ENCODE measurements around the gene APRT.

The APRT gene

DNA sequence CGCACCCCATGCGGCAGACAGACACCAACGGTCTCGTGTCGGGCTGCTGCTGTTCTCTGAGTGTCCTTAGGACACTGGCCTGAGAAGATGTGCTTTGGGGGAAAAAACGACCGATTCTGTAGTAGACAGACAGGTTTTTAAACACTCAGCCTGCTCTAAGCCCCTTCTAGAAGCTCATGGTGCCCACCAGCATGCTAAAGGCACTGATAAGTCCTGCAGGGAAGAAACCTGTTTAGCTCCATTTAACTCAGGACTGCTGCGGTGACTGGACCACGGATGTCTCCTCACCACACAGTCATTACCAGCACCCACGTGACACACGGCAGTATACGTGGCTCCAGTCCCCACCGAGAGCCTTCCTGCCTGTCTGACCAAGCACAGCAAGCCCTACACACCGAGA is 19.1 kb upstream of the APRT start:
- no peak overlapping the region for H3K4me3 ChIP-seq (ENCODE audit: low read length)
- no peak for DNase-seq (ENCODE audit: low read depth)
- TF ChIP-seq, protein P1, sequence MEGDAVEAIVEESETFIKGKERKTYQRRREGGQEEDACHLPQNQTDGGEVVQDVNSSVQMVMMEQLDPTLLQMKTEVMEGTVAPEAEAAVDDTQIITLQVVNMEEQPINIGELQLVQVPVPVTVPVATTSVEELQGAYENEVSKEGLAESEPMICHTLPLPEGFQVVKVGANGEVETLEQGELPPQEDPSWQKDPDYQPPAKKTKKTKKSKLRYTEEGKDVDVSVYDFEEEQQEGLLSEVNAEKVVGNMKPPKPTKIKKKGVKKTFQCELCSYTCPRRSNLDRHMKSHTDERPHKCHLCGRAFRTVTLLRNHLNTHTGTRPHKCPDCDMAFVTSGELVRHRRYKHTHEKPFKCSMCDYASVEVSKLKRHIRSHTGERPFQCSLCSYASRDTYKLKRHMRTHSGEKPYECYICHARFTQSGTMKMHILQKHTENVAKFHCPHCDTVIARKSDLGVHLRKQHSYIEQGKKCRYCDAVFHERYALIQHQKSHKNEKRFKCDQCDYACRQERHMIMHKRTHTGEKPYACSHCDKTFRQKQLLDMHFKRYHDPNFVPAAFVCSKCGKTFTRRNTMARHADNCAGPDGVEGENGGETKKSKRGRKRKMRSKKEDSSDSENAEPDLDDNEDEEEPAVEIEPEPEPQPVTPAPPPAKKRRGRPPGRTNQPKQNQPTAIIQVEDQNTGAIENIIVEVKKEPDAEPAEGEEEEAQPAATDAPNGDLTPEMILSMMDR (IDR thresholded peaks at IDR 0.05; ENCODE audit: insufficient read depth, low read depth, low read length, missing control alignments): no peak

DNA sequence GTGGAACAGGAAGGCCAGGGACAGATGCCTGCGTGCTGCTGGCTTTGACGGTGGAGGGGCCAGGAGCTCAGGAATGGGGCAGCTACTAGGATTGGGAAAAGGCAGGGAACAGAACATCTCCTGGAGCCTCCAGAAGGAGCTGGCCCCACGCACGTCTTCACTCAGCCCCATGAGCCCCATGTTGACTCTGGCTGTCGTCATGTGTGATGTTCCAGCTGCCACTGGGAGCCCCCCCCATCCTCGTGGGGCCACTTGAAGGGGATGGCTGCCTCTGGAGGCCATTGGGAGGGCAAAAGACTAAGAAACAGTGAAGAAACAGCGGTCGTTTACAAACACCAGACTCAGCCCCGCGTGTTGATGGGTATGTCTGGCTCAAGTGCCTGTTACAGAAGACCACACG is 18.5 kb upstream of the APRT start:
- no peak for DNase-seq (ENCODE audit: low read depth)
- H3K4me3 ChIP-seq (ENCODE audit: low read length): no peak overlapping the region
- TF ChIP-seq, protein P1 (IDR thresholded peaks at IDR 0.05; ENCODE audit: insufficient read depth, low read depth, low read length, missing control alignments): no peak

DNA sequence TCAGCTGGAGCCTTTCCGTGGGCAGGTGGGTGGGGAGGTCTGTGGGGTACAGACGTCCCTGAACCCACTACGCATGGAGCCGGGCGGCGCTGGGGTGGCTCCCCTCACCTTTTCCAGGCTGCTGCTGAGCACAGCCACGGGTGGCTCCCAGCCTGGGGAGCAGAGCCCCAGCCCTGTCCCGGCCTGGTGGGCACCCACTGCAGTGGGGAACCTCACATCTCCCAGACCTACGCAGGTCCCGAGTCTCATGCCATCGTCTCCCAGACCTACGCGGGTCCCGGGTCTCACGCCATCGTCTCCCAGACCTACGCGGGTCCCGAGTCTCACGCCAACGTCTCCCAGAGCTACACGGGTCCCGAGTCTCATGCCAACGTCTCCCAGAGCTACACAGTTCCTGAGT is 17.0 kb upstream of the APRT start:
- H3K4me3 ChIP-seq (ENCODE audit: low read length): no peak overlapping the region

DNA sequence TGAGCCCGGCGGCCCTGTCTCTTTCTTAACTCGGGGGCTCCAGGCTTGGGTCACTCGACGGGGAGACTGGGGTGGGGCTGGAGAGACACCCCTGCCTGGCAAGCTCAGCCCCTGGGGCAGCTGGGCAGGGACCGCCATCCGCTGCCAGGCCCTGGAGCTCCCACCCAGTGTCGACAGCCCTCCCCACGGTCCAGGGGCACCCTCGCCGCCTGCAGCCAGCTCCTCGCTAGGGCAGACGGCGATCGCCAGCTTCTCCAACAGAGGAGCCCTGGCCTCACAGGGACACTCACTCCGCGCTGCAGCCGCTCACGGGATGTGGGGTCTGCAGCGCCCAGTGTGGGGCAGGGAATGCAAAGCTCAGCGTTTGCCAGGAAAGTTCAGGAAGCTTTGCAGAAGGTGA is 16.0 kb upstream of the APRT start:
- no peak for DNase-seq (ENCODE audit: low read depth)
- no peak overlapping the region for H3K4me3 ChIP-seq (ENCODE audit: low read length)
- TF ChIP-seq, protein P1 (IDR thresholded peaks at IDR 0.05; ENCODE audit: insufficient read depth, low read depth, low read length, missing control alignments): no peak

More for the DNA sequence above, 17.0 kb upstream of the APRT start:
- TF ChIP-seq, protein P1 (IDR thresholded peaks at IDR 0.05; ENCODE audit: insufficient read depth, low read depth, low read length, missing control alignments): no peak
- no peak for DNase-seq (ENCODE audit: low read depth)

DNA sequence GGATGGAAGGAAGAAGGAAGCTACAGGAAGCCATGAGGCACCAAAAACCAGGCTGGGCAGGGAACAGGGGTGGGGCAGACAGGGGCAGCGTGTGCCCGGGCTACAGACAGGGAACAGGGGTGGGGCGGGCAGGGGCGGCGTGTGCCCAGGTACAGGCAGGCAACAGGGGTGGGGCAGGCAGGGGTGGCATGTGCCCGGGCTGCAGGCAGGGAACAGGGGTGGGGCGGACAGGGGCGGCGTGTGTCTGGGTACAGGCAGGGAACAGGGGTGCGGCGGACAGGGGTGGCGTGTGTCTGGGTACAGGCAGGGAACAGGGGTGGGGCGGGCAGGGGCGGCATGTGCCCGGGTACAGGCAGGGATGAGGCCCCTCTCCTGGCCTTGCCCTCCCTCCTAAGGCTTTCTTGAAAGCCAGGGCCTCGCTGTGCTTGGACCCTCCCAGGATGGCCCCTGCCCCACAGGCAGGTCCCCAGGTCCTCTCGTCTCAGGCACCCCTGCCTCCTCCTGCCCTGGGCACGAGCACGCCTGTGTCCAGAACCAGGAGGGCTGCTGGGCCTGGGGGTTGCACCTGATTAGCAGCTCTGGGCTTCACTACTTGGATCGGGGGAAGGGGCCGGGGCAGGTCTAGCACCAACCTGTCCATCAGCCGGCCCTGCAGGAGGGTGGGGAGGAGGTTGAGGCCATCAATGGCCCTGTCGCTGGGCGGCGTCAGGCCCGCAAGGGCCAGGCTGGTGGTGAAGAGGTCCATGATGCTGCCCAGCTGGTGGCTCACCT is 14.5 kb upstream of the APRT start:
- DNase-seq (ENCODE audit: low read depth): peak; percentile 24
- TF ChIP-seq, protein P1 (IDR thresholded peaks at IDR 0.05; ENCODE audit: insufficient read depth, low read depth, low read length, missing control alignments): no peak
- no peak overlapping the region for H3K4me3 ChIP-seq (ENCODE audit: low read length)

DNA sequence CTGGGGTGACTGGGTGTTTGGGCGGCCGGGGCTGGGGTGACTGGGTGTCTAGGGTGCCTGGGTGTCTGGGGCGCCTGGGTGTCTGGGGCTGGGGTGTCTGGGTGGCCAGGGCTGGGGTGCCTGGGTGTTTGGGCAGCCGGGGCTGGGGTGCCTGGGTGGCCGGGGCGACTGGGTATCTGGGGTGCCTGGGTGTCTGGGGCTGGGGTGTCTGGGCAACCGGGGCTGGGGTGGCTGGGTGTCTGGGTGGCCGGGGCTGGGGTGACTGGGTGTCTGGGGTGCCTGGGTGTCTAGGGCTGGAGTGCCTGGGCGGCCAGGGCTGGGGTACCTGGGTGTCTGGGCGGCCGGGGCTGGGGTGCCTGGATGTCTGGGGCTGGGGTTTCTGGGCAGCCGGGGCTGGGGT is 13.4 kb upstream of the APRT start:
- TF ChIP-seq, protein P1 (IDR thresholded peaks at IDR 0.05; ENCODE audit: insufficient read depth, low read depth, low read length, missing control alignments): no peak

More for the DNA sequence above, 13.4 kb upstream of the APRT start:
- H3K4me3 ChIP-seq (ENCODE audit: low read length): no peak overlapping the region
- DNase-seq (ENCODE audit: low read depth): no peak

Data from epithelial cell of esophagus (primary cell).